Muscle of leg (tissue), 9 donors: ENCODE results near the gene ITGAE. TPM values are rescaled to one million over a fixed set of nuclear protein-coding genes. Genes with fewer than 3 reads are reported as not detected.

Source experiments
- polyA plus RNA-seq, 8 donors: library from polyadenylated mRNA; unstranded; fragments of 120-200 nt; gene quantifications; one replicate each; pipeline versions ENCODE4 v1.2.1 to v1.2.3, GENCODE V29; 2013; ENCODE audit warnings: inconsistent platforms in 1 of 8, low replicate concordance in 1 of 8; ENCODE audit not compliant: insufficient read length in 8 of 8, insufficient read depth in 1 of 8
- total RNA-seq: library from RNA; stranded (reverse); fragments of 120-200 nt; gene quantifications from one replicate; pipeline ENCODE4 v1.2.4, GENCODE V29; 2013

The ITGAE gene
- total and polyA plus RNA-seq, 9 donors, result 28.8 to 34.4 (median 32.3) TPM

Other genes starting within 250 kb of the ITGAE start
- gene TRPV3, start 243.4 kb downstream of the ITGAE start, total RNA-seq, result 1.2 TPM
- 1 to 10 TPM in 6 of 8 donors, under 1 TPM in 2; 0.74 to 2.4 (median 1.6) TPM for gene TRPV3, start 243.4 kb downstream of the ITGAE start, polyA plus RNA-seq
- gene TRPV1, start 191.8 kb downstream of the ITGAE start, total RNA-seq, result 3.6 TPM
- 1 to 10 TPM; 3.7 to 8.1 (median 5.8) TPM for gene TRPV1, start 191.8 kb downstream of the ITGAE start, polyA plus RNA-seq
- gene SHPK, start 164.9 kb downstream of the ITGAE start, total RNA-seq, result 8.8 TPM
- gene SHPK, start 164.9 kb downstream of the ITGAE start, polyA plus RNA-seq, result 1 to 10 TPM; 6.3 to 9.3 (median 7.5) TPM
- gene CTNS, start 164.4 kb downstream of the ITGAE start, total RNA-seq, result 7.2 TPM
- 10 to 100 TPM in 1 of 8 donors, 1 to 10 TPM in 7; 7.3 to 10.1 (median 8.5) TPM for gene CTNS, start 164.4 kb downstream of the ITGAE start, polyA plus RNA-seq
- gene TAX1BP3, start 132.6 kb downstream of the ITGAE start, total RNA-seq, result 68.1 TPM
- 10 to 100 TPM; 42.6 to 80.5 (median 60.8) TPM for gene TAX1BP3, start 132.6 kb downstream of the ITGAE start, polyA plus RNA-seq
- gene EMC6, start 132.4 kb downstream of the ITGAE start, total RNA-seq, result 16.8 TPM
- gene EMC6, start 132.4 kb downstream of the ITGAE start, polyA plus RNA-seq, result 10 to 100 TPM; 32.5 to 47.1 (median 38.5) TPM
- 18.7 TPM for gene P2RX5, start 105.0 kb downstream of the ITGAE start, total RNA-seq
- gene P2RX5, start 105.0 kb downstream of the ITGAE start, polyA plus RNA-seq, result 10 to 100 TPM; 19.9 to 35.6 (median 24.6) TPM
- 4.3 TPM for gene HASPIN, start 77.3 kb downstream of the ITGAE start, total RNA-seq
- gene HASPIN, start 77.3 kb downstream of the ITGAE start, polyA plus RNA-seq, result 1 to 10 TPM; 4.1 to 7.4 (median 5.6) TPM
- gene NCBP3, start 45.1 kb upstream of the ITGAE start, total RNA-seq, result 33.4 TPM
- 10 to 100 TPM; 48.0 to 68.9 (median 58.2) TPM for gene NCBP3, start 45.1 kb upstream of the ITGAE start, polyA plus RNA-seq
- 6.3 TPM for gene CAMKK1, start 91.9 kb upstream of the ITGAE start, total RNA-seq
- 1 to 10 TPM; 5.9 to 9.5 (median 7.7) TPM for gene CAMKK1, start 91.9 kb upstream of the ITGAE start, polyA plus RNA-seq
- 2.1 TPM for gene P2RX1, start 115.3 kb upstream of the ITGAE start, total RNA-seq
- gene P2RX1, start 115.3 kb upstream of the ITGAE start, polyA plus RNA-seq, result 1 to 10 TPM; 2.4 to 8.6 (median 3.0) TPM
- 2.5 TPM for gene ATP2A3, start 163.2 kb upstream of the ITGAE start, total RNA-seq
- 1 to 10 TPM; 3.2 to 6.8 (median 4.7) TPM for gene ATP2A3, start 163.2 kb upstream of the ITGAE start, polyA plus RNA-seq